GM12891 (cell line): Measurements from ENCODE around the gene PRDX3.

ENCODE experiments used
- POLR2AphosphoS5 ChIP-seq: IDR thresholded peaks from 2 replicates; pipeline ENCODE4 v1.6.1; 2011; ENCODE audit warnings: low read depth, low read length, control low read depth
- TAF1 ChIP-seq: IDR thresholded peaks from 2 replicates; pipeline ENCODE4 v1.6.1; 2011; ENCODE audit warnings: low read depth, low read length, control low read depth

DNA sequence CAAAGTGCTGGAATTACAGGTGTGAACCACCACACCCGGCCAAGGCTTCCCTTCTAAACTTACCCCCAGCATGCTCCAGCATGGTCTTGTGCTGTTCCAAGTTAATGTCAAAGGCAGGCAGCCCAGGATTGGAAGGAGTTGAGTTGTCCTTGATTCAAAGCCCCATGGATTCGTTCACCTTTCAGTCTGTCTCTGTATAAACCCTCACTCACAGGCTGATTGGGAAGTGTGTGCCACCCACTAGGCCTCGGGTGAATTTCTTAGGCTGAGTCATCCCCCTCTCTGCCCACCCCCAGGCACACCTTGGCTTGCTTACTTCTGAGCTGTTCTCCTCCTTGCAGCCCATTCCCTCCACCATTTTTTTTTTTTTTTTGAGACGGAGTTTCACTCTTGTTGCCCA lies 13.3 kb upstream of the PRDX3 start:
- TF ChIP-seq TAF1 (no peak), POLR2AphosphoS5 (no peak)
